Stimulated activated CD4-positive, alpha-beta T cell treated with anti-CD3 and anti-CD28 coated beads, Interleukin-4, amount 100 ng/mL, for 4 hours (primary cell): ENCODE measurements around the gene ADAMTSL1.
"Not testable (repeated sequence)": the region's sequence is repeated elsewhere in the genome, so short reads cannot be mapped to it uniquely, and the experiment has no call there.

Experiments used
- DNase-seq, 2 experiments: peaks; one replicate each; pipeline ENCODE4 v3.0.0-alpha.2; 2020

ADAMTSL1 gene

DNA sequence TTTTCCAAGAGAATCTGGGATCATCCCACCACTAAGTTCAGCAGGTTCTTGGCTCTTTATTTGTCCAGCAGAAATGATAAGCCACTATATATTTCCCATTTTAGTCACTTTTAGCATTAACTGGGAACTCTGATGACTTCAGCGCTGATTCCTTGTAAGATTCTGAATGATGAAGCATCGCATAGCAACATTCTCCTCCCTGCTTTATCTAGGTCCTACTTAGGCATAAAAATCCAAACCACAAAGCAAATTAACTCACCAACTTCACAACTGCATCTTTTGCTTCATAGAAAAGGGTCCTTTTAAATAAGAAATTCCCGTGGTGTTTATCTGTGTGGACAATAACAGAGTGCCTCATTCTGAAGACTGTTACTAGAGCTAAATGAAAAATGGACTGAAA, 355.1 kb downstream of the ADAMTSL1 start:
- no peak for DNase-seq

- no peak for DNase-seq
Observed at GRCh38 chr9:18829873-18830272, 355.9 kb downstream of the ADAMTSL1 start.

- no peak for DNase-seq
Observed at GRCh38 chr9:18834740-18835361, 360.9 kb downstream of the ADAMTSL1 start.

DNA sequence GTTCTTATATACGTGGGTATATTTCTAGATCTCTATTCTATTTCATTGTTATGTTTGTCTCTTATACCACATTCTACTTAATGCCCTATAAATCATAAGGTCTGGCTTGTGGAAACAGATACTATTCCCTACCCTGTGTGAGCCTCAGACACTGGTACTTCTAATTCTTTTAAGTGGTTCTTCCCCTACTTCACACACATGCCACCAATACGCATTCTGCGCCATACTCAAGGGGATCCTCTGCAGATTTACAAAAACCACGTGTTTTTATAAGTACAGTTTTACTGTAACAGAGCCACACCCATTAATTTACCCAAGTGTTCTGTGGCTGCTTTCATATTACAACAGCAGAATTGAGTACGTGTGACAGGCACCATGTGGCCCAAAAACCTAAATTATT, 363.4 kb downstream of the ADAMTSL1 start:
- no peak for DNase-seq

DNA sequence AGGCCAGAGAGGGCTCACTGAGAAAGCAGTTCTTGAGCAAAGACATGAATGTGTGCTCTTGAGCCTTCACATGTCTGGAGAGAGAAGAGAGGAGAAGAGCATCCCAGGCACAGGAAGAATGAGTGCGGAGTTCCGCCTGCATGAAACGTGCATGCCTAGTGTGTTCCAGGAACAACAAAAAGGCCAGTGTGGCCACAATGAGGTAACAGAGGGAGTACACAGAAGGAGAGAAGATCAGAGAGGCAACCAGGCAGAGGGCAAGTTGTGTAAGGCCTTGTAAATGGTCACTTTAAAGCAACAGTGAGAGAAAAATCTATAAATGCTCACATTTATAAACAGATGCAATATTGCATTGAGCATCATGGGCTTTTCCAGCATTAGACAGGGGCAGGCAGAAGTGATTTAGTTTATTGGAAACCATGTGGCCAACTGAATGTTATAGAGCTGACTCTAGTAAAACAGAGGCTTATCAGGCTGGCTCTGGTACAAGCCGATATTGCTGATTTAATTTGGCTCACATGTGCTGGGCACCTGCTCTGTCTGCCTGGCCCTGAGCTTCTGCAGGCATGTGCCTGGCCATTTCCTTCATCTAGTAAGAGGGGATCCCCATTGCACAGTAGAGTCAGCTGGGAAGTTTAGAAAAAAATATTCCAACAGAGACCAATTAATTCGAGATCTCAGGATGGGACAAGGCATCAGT, 373.8 kb downstream of the ADAMTSL1 start:
- DNase-seq: no peak

GRCh38 chr9:18848657-18849056, 374.7 kb downstream of the ADAMTSL1 start:
- DNase-seq: no peak

GRCh38 chr9:18849270-18849669, 375.3 kb downstream of the ADAMTSL1 start:
- no peak for DNase-seq

DNA sequence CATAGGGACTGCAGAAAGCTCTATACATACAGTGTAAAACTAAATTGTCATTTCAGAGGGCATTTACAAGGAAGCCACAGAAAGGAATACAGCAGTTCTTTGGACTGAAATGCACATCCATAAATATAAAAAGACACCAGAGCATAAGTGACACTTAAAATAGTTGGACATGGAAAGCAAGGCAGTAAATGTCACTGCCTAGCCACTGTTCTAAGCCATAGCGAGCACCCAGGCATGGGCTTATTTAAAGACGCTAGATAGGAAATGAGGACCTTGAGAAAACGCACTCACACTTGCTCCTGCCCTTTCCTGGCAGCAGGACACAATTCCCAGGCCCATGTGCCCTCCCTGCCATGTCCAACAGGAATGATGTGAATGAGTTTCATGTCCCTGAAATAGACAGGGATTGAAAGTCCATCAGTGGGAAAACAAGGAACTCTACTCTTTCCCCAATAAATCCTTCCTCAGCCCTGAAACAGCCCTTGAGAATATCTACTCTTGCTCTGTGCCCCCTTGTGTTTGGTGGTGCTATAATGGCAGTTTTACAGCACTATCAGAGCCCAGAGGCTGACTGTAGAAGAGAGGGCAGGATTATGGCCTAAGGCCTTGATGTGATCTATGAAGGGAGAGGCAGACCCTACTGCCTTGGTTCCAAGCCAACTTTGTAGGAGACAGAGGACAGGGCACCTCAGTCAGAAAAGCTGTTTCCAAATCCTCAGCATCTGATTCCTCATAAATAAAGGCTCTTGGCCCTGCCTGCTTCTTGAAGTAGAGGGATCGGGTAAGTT, 376.1 kb downstream of the ADAMTSL1 start:
- DNase-seq: no peak

DNA sequence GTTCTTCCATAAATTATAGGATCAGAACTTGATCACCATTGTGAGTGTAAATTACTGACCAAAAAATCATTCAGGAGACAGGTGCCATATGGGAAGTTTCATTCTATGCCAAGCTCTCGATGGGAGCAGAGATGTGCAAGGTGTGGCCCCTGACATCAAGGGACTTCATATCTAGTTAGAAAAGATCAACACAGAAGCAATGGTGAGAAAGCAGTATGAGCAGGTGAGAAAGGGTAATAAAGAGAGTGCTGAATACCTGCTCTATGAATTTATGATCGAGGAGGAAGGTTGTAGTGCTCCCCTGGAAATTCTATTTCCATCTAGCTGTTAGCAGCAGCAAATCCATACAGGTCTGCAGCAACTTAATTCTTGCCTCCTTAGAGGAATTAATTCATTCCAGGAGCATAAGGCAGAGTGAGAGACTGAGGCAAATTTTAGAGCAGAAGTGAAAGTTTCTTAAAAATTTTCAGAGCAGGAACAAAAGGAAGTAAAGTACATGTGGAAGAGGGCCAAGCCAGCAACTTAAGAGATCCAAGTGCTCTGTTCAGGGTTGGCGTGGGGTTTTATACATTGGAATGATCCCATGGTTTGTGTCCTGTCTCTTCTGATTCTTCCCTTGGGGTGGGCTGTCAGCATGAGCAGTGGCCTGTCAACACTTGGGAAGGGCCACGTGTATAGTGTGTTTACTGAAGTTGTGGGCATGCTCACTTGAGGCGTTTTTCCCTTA, 377.3 kb downstream of the ADAMTSL1 start:
- no peak for DNase-seq

DNA sequence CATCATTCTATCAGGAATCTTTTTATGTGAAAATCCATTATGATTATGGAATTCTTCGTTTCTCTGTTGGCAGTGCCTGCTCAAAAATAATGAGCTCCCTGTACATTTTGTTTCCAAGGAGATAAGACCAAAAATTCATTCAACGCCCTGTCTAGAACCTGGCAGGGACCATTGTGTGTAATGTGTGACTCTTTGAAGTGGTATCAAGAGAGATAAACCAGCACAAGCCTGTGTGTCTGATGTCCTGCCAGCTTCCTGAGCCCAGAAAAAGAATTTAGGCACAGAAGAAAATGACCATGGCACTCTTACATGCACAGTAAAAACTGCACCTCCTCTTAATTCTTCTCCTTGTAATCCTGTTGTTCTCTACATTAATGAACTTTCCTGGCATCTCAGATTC, 381.7 kb downstream of the ADAMTSL1 start:
- DNase-seq: no peak

- no peak for DNase-seq
Observed at GRCh38 chr9:18857334-18857733, 383.4 kb downstream of the ADAMTSL1 start.

GRCh38 chr9:18857769-18858168, 383.8 kb downstream of the ADAMTSL1 start:
- DNase-seq: no peak

GRCh38 chr9:18861609-18862544, 387.9 kb downstream of the ADAMTSL1 start:
- DNase-seq: no peak

- no peak for DNase-seq
Observed at GRCh38 chr9:18863791-18864190, 389.8 kb downstream of the ADAMTSL1 start.

- DNase-seq: no peak
Observed at GRCh38 chr9:18864516-18864915, 390.6 kb downstream of the ADAMTSL1 start.

GRCh38 chr9:18865542-18865941, 391.6 kb downstream of the ADAMTSL1 start:
- DNase-seq: no peak

- no peak for DNase-seq
Observed at GRCh38 chr9:18866121-18866831, 392.3 kb downstream of the ADAMTSL1 start.

DNA sequence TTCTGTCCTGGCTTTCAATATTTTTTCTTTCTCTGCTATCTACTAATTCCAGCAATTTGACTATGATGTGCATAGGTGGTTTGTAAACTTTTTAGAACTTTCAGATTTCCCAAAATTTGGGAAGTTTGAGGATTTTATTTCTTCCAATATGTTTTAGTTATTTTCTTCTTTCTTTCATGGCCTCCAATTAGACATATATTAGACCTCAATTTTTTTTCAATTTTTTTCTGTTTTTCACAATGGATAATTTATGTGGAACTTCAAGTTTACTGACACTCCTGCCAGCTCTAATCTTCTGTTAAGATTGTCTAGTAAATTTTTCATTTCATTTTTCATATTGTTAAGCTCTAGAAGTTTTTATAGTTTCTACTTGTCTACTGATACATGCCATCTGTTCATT, 395.8 kb downstream of the ADAMTSL1 start:
- DNase-seq: no peak

- no peak for DNase-seq
Observed at GRCh38 chr9:18874069-18874468, 400.1 kb downstream of the ADAMTSL1 start.

GRCh38 chr9:18874990-18875389, 401.0 kb downstream of the ADAMTSL1 start:
- DNase-seq: not testable (repeated sequence)

DNA sequence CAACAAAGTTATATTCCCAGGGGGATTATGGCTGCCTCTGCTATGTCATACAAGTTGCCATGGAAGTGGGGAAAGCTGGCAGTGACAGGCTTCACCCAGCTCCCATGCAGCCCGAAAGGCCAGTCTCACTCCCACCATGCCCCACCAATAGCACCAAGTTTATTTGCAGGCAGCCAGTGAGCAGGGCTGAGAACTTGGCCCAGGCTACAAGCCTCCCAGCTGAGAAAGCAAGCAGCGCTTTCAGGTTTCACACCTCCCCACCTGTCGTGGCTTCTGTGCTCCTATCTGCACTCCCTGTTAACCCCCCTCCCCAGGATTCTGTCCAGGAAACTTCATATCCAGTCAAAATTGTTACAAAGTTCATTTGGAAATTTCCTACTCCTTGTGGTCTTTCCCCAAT, 404.0 kb downstream of the ADAMTSL1 start:
- no peak for DNase-seq
